Astrocyte (in vitro differentiated cells and primary cell): ENCODE data around the gene SCN8A. TPM values are rescaled to one million over a fixed set of nuclear protein-coding genes. Genes with fewer than 3 reads are reported as not detected.

Experiments
- DNase-seq: peaks from one replicate; pipeline ENCODE4 v3.0.0-alpha.2; 2010; ENCODE audit warnings: low read depth
- FAIRE-seq: peaks from 2 replicates; lab custom pipeline; 2011; peaks lifted over from hg19 to GRCh38; lab: Jason Lieb, UNC
- H2AFZ ChIP-seq: 2 replicates; pipeline ENCODE4 v1.6.0; 2012; ENCODE audit warnings: low read depth, low read length, inconsistent platforms
- H3K27ac ChIP-seq: 2 replicates; pipeline ENCODE4 v1.5.1; 2011; ENCODE audit warnings: low read depth, low read length, inconsistent platforms
- H3K27me3 ChIP-seq: 2 replicates; pipeline ENCODE4 v1.6.0; 2011; ENCODE audit warnings: low read length, inconsistent platforms; ENCODE audit not compliant: insufficient read depth
- H3K36me3 ChIP-seq: 2 replicates; pipeline ENCODE4 v1.5.1; 2011; ENCODE audit warnings: low read length, inconsistent platforms; ENCODE audit not compliant: insufficient read depth
- H3K4me1 ChIP-seq: 2 replicates; pipeline ENCODE4 v1.5.1; 2011; ENCODE audit warnings: low read length, inconsistent platforms; ENCODE audit not compliant: insufficient read depth
- H3K4me2 ChIP-seq: 2 replicates; pipeline ENCODE4 v1.6.0; 2012; ENCODE audit warnings: low read length, inconsistent platforms
- H3K4me3 ChIP-seq: 2 replicates; pipeline ENCODE4 v1.5.1; 2011; ENCODE audit warnings: low read depth, mild to moderate bottlenecking, low read length, inconsistent platforms; ENCODE audit not compliant: insufficient read depth
- H3K79me2 ChIP-seq: 2 replicates; pipeline ENCODE4 v1.6.0; 2012; ENCODE audit warnings: mild to moderate bottlenecking, low read length, inconsistent platforms; ENCODE audit not compliant: insufficient read depth
- H3K9ac ChIP-seq: 2 replicates; pipeline ENCODE4 v1.6.0; 2012; ENCODE audit warnings: mild to moderate bottlenecking, low read length, inconsistent platforms
- H3K9me3 ChIP-seq: 2 replicates; pipeline ENCODE4 v1.5.1; 2012; ENCODE audit warnings: low read depth, mild to moderate bottlenecking, low read length, inconsistent platforms; ENCODE audit not compliant: insufficient read depth
- H4K20me1 ChIP-seq: 2 replicates; pipeline ENCODE4 v1.6.0; 2012; ENCODE audit warnings: low read length, inconsistent platforms; ENCODE audit not compliant: insufficient read depth
- H3K27ac Mint-ChIP-seq: one replicate; pipeline ENCODE4 v1.8.0; 2021; ENCODE audit warnings: mild to moderate bottlenecking, mixed read lengths; ENCODE audit not compliant: unreplicated experiment
- H3K27me3 Mint-ChIP-seq: one replicate; pipeline ENCODE4 v1.8.0; 2021; ENCODE audit warnings: low read depth, mixed read lengths; ENCODE audit not compliant: unreplicated experiment
- H3K36me3 Mint-ChIP-seq: one replicate; pipeline ENCODE4 v1.8.0; 2021; ENCODE audit warnings: low read depth, mixed read lengths; ENCODE audit not compliant: unreplicated experiment
- H3K4me1 Mint-ChIP-seq: one replicate; pipeline ENCODE4 v1.8.0; 2021; ENCODE audit warnings: low read depth, mixed read lengths; ENCODE audit not compliant: unreplicated experiment
- H3K4me3 Mint-ChIP-seq: one replicate; pipeline ENCODE4 v1.8.0; 2021; ENCODE audit warnings: mild to moderate bottlenecking, moderate library complexity, mixed read lengths; ENCODE audit not compliant: unreplicated experiment
- H3K9me3 Mint-ChIP-seq: one replicate; pipeline ENCODE4 v1.8.0; 2021; ENCODE audit warnings: mild to moderate bottlenecking, mixed read lengths; ENCODE audit not compliant: unreplicated experiment
- CTCF ChIP-seq: IDR thresholded peaks from 2 replicates; pipeline ENCODE4 v1.5.1; 2011; ENCODE audit warnings: low read depth, mild to moderate bottlenecking, inconsistent platforms, low read length, moderate library complexity; ENCODE audit not compliant: insufficient read depth
- EZH2 ChIP-seq: IDR thresholded peaks from 2 replicates; pipeline ENCODE4 v1.6.1; 2012; ENCODE audit warnings: mild to moderate bottlenecking, low read length, inconsistent platforms; ENCODE audit not compliant: insufficient read depth
- total RNA-seq: library from RNA; stranded (reverse); gene quantifications from 2 replicates; pipeline ENCODE4 v1.2.1, GENCODE V29; 2021

The SCN8A gene
- total RNA-seq, 1 donor from 2014 or later, result 6.5 TPM

DNA sequence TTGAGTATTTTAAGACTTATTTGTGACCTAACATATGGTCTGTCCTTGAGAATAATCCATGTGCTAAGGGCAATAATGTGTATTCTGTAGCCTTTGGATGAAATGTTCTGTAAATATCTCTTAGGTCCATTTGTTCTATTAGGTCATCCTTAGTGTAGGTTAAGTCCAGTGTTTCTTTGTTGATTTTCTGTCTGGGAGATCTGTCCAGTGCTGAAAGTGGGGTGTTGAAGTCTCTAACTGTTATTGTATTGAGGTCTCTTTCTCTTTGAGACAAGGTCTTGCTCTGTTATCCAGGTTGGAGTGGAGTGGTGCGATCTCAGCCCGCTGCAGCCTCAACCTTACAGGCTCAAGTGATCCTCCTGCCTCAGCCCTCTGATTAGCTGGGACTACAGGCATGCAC is 149.5 kb downstream of the SCN8A start:
- Histone ChIP-seq H2AFZ (no peak overlapping the region), H3K4me1 (no peaks in the 10 kb centered on the region), H3K27ac (no peak overlapping the region), H3K79me2 (no peaks in the 10 kb centered on the region), H3K27me3 (no peaks in the 10 kb centered on the region), H3K4me2 (no peak overlapping the region), H3K9me3 (no peaks in the 10 kb centered on the region), H3K4me3 (no peak overlapping the region), H4K20me1 (peaks cover 5% of the 10 kb centered on the region), H3K36me3 (no peaks in the 10 kb centered on the region), H3K9ac (no peak overlapping the region)
- H3K27ac Mint-ChIP-seq, result no peak overlapping the region
- FAIRE-seq (no peak), DNase-seq (no peak)
- H3K9me3 Mint-ChIP-seq, result peaks cover 4% of the 10 kb centered on the region
- peaks cover 2% of the 10 kb centered on the region for H3K36me3 Mint-ChIP-seq
- no peak for TF ChIP-seq CTCF
- TF ChIP-seq EZH2, result no peak
- peaks cover 8% of the 10 kb centered on the region for H3K4me1 Mint-ChIP-seq
- no peaks in the 10 kb centered on the region for H3K27me3 Mint-ChIP-seq
- H3K4me3 Mint-ChIP-seq, result no peak overlapping the region

GRCh38 chr12:51744235-51744634 is 153.2 kb downstream of the SCN8A start:
- H3K4me3 Mint-ChIP-seq, result no peak overlapping the region
- peak overlapping the region; percentile 49 for H3K27ac Mint-ChIP-seq
- H3K4me1 Mint-ChIP-seq, result peaks cover 8% of the 10 kb centered on the region

More at GRCh38 chr12:51744235-51744634, 153.2 kb downstream of the SCN8A start:
- no peak overlapping the region for H3K9ac ChIP-seq
- H3K36me3 ChIP-seq, result peaks cover 3% of the 10 kb centered on the region
- no peaks in the 10 kb centered on the region for H3K27me3 Mint-ChIP-seq
- no peak overlapping the region for H3K4me2 ChIP-seq
- H3K9me3 Mint-ChIP-seq, result peaks cover 4% of the 10 kb centered on the region
- H3K79me2 ChIP-seq, result no peaks in the 10 kb centered on the region
- H4K20me1 ChIP-seq, result peaks cover 5% of the 10 kb centered on the region
- H3K4me1 ChIP-seq, result no peaks in the 10 kb centered on the region
- FAIRE-seq, result no peak
- peaks cover 2% of the 10 kb centered on the region for H3K36me3 Mint-ChIP-seq
- H3K9me3 ChIP-seq, result no peaks in the 10 kb centered on the region
- no peak overlapping the region for H3K4me3 ChIP-seq
- no peak for TF ChIP-seq EZH2
- no peak for TF ChIP-seq CTCF
- H3K27me3 ChIP-seq, result no peaks in the 10 kb centered on the region
- peak; percentile 52 for DNase-seq
- H2AFZ ChIP-seq, result no peak overlapping the region
- H3K27ac ChIP-seq, result no peak overlapping the region
